Neutrophil (primary cell): Measurements from ENCODE around the gene TBX5.

Experiments used
- H3K27ac ChIP-seq: fragments of 200-600 bp; sonication (generic); 2 replicates; pipeline ENCODE4 v1.5.1; 2016; ENCODE audit warnings: mild to moderate bottlenecking, moderate library complexity
- H3K27me3 ChIP-seq: fragments of 200-600 bp; sonication (generic); 2 replicates; pipeline ENCODE4 v1.6.0; 2016; ENCODE audit warnings: mild to moderate bottlenecking
- H3K36me3 ChIP-seq: fragments of 200-600 bp; sonication (generic); 2 replicates; pipeline ENCODE4 v1.5.1; 2017
- H3K4me1 ChIP-seq, 2 experiments: fragments of 200-600 bp in 1 of 2; sonication (generic) in 1 of 2; 1 replicate in 1 of 2; 2 replicates in 1 of 2; pipeline versions ENCODE4 v1.5.1 to v1.6.1; 2013 to 2016; ENCODE audit warnings: low read depth in 1 of 2, low read length in 1 of 2, mild to moderate bottlenecking in 1 of 2, moderate library complexity in 1 of 2; ENCODE audit not compliant: control insufficient read depth in 1 of 2, insufficient read depth in 1 of 2
- H3K4me3 ChIP-seq, 2 experiments: fragments of 200-600 bp in 1 of 2; sonication (generic) in 1 of 2; 1 replicate in 1 of 2; 2 replicates in 1 of 2; pipeline ENCODE4 v1.5.1; 2013 to 2016; ENCODE audit warnings: low read depth in 1 of 2, low read length in 1 of 2, mild to moderate bottlenecking in 1 of 2, moderate library complexity in 1 of 2
- H3K9me3 ChIP-seq: fragments of 200-600 bp; sonication (generic); 2 replicates; pipeline ENCODE4 v1.5.1; 2016
- CTCF ChIP-seq: fragments of 200-600 bp; sonication (generic); IDR thresholded peaks from 2 replicates; pipeline ENCODE4 v1.5.1; 2016; ENCODE audit warnings: antibody characterized with exemption

Gene TBX5

GRCh38 chr12:114443607-114444421 lies 37.9 kb upstream of the TBX5 start:
- TF ChIP-seq CTCF: no peak
- Histone ChIP-seq H3K36me3 (no peaks in the 10 kb centered on the region), H3K4me1 (no peaks in the 10 kb centered on the region), H3K9me3 (no peaks in the 10 kb centered on the region), H3K27me3 (peaks cover 100% of the 10 kb centered on the region), H3K27ac (no peak overlapping the region), H3K4me3 (no peak overlapping the region)

GRCh38 chr12:114442578-114442977 lies 36.6 kb upstream of the TBX5 start:
- H3K36me3 ChIP-seq: no peaks in the 10 kb centered on the region
- no peaks in the 10 kb centered on the region for H3K4me1 ChIP-seq
- H3K27ac ChIP-seq: no peak overlapping the region
- H3K9me3 ChIP-seq: no peaks in the 10 kb centered on the region
- H3K27me3 ChIP-seq: peaks cover 100% of the 10 kb centered on the region
- TF ChIP-seq CTCF: no peak
- no peak overlapping the region for H3K4me3 ChIP-seq

GRCh38 chr12:114441545-114441944 lies 35.6 kb upstream of the TBX5 start:
- H3K4me1 ChIP-seq: no peaks in the 10 kb centered on the region
- no peaks in the 10 kb centered on the region for H3K36me3 ChIP-seq
- no peaks in the 10 kb centered on the region for H3K9me3 ChIP-seq
- H3K27me3 ChIP-seq: peaks cover 100% of the 10 kb centered on the region
- H3K4me3 ChIP-seq: no peak overlapping the region
- no peak for TF ChIP-seq CTCF
- no peak overlapping the region for H3K27ac ChIP-seq

- Histone ChIP-seq H3K4me3 (no peak overlapping the region), H3K36me3 (no peaks in the 10 kb centered on the region), H3K27ac (no peak overlapping the region), H3K9me3 (no peaks in the 10 kb centered on the region), H3K27me3 (peaks cover 100% of the 10 kb centered on the region), H3K4me1 (no peaks in the 10 kb centered on the region)
- TF ChIP-seq CTCF: no peak
Observed at GRCh38 chr12:114441039-114441383, 35.1 kb upstream of the TBX5 start.

GRCh38 chr12:114440270-114441038 lies 34.5 kb upstream of the TBX5 start:
- Histone ChIP-seq H3K4me1 (no peaks in the 10 kb centered on the region), H3K27ac (no peak overlapping the region), H3K36me3 (no peaks in the 10 kb centered on the region), H3K9me3 (no peaks in the 10 kb centered on the region), H3K27me3 (peaks cover 99% of the 10 kb centered on the region), H3K4me3 (no peak overlapping the region)
- TF ChIP-seq CTCF: no peak
